Measurements from ENCODE around the gene CPN2.

The CPN2 gene

DNA sequence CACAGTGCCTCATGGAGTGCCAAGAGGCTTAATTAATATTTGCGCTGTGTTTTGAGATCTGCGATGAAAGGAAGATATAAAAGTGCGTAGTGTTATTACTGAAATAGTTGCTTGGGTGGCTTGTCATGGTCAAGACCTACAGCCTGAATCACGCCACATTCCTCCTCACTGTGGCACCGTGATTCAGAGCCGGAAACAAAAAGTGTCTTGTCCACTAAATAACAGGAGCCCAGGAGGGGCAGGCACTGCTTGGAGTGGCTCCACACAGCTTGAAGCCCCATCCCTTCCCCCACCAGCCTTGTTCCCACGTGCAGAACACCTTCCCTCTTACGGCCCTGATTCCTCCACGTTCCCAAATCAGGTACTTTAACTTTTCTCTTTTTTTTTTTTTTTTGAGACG, 19.6 kb upstream of the CPN2 start:
- TF ChIP-seq, protein P1, sequence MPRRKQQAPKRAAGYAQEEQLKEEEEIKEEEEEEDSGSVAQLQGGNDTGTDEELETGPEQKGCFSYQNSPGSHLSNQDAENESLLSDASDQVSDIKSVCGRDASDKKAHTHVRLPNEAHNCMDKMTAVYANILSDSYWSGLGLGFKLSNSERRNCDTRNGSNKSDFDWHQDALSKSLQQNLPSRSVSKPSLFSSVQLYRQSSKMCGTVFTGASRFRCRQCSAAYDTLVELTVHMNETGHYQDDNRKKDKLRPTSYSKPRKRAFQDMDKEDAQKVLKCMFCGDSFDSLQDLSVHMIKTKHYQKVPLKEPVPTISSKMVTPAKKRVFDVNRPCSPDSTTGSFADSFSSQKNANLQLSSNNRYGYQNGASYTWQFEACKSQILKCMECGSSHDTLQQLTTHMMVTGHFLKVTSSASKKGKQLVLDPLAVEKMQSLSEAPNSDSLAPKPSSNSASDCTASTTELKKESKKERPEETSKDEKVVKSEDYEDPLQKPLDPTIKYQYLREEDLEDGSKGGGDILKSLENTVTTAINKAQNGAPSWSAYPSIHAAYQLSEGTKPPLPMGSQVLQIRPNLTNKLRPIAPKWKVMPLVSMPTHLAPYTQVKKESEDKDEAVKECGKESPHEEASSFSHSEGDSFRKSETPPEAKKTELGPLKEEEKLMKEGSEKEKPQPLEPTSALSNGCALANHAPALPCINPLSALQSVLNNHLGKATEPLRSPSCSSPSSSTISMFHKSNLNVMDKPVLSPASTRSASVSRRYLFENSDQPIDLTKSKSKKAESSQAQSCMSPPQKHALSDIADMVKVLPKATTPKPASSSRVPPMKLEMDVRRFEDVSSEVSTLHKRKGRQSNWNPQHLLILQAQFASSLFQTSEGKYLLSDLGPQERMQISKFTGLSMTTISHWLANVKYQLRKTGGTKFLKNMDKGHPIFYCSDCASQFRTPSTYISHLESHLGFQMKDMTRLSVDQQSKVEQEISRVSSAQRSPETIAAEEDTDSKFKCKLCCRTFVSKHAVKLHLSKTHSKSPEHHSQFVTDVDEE (CRISPR knock-in tag; IDR thresholded peaks at IDR 0.05) = no peak
- TF ChIP-seq ZNF8 (CRISPR knock-in tag; IDR thresholded peaks at IDR 0.05) = no peak
- TF ChIP-seq ESRRG (CRISPR knock-in tag; IDR thresholded peaks at IDR 0.05) = no peak
- no peak for TF ChIP-seq RARB (CRISPR knock-in tag; IDR thresholded peaks at IDR 0.05)
- no peak for TF ChIP-seq ISL1 (CRISPR knock-in tag; IDR thresholded peaks at IDR 0.05)
- no peak for TF ChIP-seq SNAI2 (CRISPR knock-in tag; IDR thresholded peaks at IDR 0.05)
- ATAC-seq = no peak

DNA sequence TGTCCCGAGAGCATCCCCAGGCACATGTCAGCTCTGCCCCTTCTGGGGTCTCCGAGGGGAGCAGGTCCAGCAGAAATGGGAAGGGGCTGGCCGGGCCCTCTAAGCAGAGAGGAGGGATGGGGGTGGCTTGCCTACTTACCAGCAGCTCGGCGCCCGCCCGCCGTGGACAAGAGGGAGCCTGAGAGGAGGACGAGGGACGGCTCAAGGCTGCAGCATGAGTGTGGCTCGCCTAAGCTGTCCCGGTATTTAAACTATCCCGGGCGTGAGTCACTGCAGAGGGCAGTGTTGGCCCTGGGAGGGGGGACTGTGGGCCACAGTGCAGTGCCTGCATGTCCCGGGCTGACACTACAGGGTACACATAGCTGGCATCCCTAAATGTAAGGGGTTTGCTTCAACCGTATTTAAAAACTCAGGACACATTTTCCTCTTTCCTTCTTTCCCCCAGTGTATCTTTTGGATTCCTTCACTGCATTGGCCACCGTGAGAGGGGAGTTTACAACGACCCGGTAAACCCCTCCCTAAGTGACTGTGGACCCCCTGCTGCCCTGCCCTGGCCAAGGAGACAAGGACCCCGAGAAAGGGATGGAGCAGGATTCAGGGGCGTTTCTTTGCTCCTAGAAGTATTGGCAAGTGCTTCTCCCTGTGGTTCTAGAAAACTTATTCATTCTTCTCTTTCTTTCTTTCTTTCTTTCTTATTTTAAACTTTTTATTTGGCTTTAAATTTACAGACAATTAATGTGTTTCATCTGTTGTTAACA, 18.6 kb upstream of the CPN2 start, which contains the start of gene LRRC15:
Gene LRRC15 (minus strand): TSS at position 222 of the 758 bp plus-strand sequence. CDS start 8,700 bp downstream, outside the sequence.
- TF ChIP-seq, protein P2, sequence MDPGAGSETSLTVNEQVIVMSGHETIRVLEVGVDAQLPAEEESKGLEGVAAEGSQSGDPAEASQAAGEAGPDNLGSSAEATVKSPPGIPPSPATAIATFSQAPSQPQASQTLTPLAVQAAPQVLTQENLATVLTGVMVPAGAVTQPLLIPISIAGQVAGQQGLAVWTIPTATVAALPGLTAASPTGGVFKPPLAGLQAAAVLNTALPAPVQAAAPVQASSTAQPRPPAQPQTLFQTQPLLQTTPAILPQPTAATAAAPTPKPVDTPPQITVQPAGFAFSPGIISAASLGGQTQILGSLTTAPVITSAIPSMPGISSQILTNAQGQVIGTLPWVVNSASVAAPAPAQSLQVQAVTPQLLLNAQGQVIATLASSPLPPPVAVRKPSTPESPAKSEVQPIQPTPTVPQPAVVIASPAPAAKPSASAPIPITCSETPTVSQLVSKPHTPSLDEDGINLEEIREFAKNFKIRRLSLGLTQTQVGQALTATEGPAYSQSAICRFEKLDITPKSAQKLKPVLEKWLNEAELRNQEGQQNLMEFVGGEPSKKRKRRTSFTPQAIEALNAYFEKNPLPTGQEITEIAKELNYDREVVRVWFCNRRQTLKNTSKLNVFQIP (CRISPR knock-in tag; IDR thresholded peaks at IDR 0.05; ENCODE audit: borderline replicate concordance, low read depth) = no peak
- TF ChIP-seq ESRRG (CRISPR knock-in tag; IDR thresholded peaks at IDR 0.05) (no peak), ZFP30 (CRISPR knock-in tag; IDR thresholded peaks at IDR 0.05) (no peak), RARB (CRISPR knock-in tag; IDR thresholded peaks at IDR 0.05) (no peak), GLIS3 (CRISPR knock-in tag; IDR thresholded peaks at IDR 0.05) (no peak), OSR1 (CRISPR knock-in tag; IDR thresholded peaks at IDR 0.05) (no peak), ZNF70 (CRISPR knock-in tag; IDR thresholded peaks at IDR 0.05) (no peak), BACH2 (CRISPR knock-in tag; IDR thresholded peaks at IDR 0.05; ENCODE audit: borderline replicate concordance) (no peak), ZNF565 (CRISPR knock-in tag; conservative IDR thresholded peaks at IDR 0.05; ENCODE audit: low read depth) (no peak)
- ATAC-seq = peak; percentile 70

DNA sequence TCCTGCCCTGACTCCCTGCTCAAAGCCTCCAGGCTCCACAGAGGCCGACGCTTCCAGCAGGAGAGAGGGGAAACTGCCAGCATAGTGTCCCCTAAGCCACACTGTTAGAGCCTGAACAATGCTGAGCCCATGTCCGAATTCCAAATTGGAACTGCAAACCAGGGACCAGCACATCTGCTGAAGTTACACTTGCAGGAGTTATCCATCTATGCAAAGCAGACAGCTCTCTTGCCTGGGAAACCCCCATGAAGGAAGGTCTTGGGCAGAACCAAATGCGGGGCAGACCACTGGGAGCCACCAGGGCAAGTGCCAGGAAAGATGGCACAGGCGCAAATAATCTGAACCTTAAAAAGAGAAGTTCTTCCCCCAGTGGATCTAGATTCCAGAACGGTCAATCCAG, 17.8 kb upstream of the CPN2 start:
- no peak for TF ChIP-seq ZC3H10 (CRISPR knock-in tag; IDR thresholded peaks at IDR 0.05)
- TF ChIP-seq ISL1 (CRISPR knock-in tag; IDR thresholded peaks at IDR 0.05) = no peak
- no peak for TF ChIP-seq ZNF8 (CRISPR knock-in tag; IDR thresholded peaks at IDR 0.05)
- no peak for TF ChIP-seq CSDC2 (CRISPR knock-in tag; IDR thresholded peaks at IDR 0.05)
- no peak for TF ChIP-seq ZFP3 (CRISPR knock-in tag; IDR thresholded peaks at IDR 0.05)
- TF ChIP-seq ZNF565 (CRISPR knock-in tag; conservative IDR thresholded peaks at IDR 0.05; ENCODE audit: low read depth) = no peak
- TF ChIP-seq, protein P2 (CRISPR knock-in tag; IDR thresholded peaks at IDR 0.05; ENCODE audit: borderline replicate concordance, low read depth) = no peak
- no peak for TF ChIP-seq ZNF70 (CRISPR knock-in tag; IDR thresholded peaks at IDR 0.05)
- TF ChIP-seq, protein P1 (CRISPR knock-in tag; IDR thresholded peaks at IDR 0.05) = no peak
- TF ChIP-seq TCF4 (CRISPR knock-in tag; IDR thresholded peaks at IDR 0.05; ENCODE audit: borderline replicate concordance) = no peak
- TF ChIP-seq ZFP30 (CRISPR knock-in tag; IDR thresholded peaks at IDR 0.05) = no peak
- no peak for TF ChIP-seq BACH2 (CRISPR knock-in tag; IDR thresholded peaks at IDR 0.05; ENCODE audit: borderline replicate concordance)
- TF ChIP-seq, protein P3, sequence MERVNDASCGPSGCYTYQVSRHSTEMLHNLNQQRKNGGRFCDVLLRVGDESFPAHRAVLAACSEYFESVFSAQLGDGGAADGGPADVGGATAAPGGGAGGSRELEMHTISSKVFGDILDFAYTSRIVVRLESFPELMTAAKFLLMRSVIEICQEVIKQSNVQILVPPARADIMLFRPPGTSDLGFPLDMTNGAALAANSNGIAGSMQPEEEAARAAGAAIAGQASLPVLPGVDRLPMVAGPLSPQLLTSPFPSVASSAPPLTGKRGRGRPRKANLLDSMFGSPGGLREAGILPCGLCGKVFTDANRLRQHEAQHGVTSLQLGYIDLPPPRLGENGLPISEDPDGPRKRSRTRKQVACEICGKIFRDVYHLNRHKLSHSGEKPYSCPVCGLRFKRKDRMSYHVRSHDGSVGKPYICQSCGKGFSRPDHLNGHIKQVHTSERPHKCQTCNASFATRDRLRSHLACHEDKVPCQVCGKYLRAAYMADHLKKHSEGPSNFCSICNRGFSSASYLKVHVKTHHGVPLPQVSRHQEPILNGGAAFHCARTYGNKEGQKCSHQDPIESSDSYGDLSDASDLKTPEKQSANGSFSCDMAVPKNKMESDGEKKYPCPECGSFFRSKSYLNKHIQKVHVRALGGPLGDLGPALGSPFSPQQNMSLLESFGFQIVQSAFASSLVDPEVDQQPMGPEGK (CRISPR knock-in tag; IDR thresholded peaks at IDR 0.05; ENCODE audit: borderline replicate concordance) = no peak
- TF ChIP-seq GLIS3 (CRISPR knock-in tag; IDR thresholded peaks at IDR 0.05) = no peak
- TF ChIP-seq, protein P4, sequence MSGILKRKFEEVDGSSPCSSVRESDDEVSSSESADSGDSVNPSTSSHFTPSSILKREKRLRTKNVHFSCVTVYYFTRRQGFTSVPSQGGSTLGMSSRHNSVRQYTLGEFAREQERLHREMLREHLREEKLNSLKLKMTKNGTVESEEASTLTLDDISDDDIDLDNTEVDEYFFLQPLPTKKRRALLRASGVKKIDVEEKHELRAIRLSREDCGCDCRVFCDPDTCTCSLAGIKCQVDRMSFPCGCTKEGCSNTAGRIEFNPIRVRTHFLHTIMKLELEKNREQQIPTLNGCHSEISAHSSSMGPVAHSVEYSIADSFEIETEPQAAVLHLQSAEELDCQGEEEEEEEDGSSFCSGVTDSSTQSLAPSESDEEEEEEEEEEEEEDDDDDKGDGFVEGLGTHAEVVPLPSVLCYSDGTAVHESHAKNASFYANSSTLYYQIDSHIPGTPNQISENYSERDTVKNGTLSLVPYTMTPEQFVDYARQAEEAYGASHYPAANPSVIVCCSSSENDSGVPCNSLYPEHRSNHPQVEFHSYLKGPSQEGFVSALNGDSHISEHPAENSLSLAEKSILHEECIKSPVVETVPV (CRISPR knock-in tag; IDR thresholded peaks at IDR 0.05) = no peak
- TF ChIP-seq SNAI2 (CRISPR knock-in tag; IDR thresholded peaks at IDR 0.05) = no peak
- peak; percentile 1; the same call in 1 of the 3 replicates for ATAC-seq
